ENCODE data around the gene TOGARAM2. TPM values are rescaled to one million over a fixed set of nuclear protein-coding genes. Genes with fewer than 3 reads are reported as not detected.

Gene TOGARAM2
- total RNA-seq, 2 experiments from 2014 or later, result 5.2 to 5.3 TPM

GRCh38 chr2:29025711-29026110 is 44.6 kb downstream of the TOGARAM2 start:
- POLR2A ChIA-PET, result interaction anchor here (1.4 kb wide), 1 partner anchor 14 kb away, joined by 4 read pairs; no protein-coding TSS in a partner anchor
- Mint-ChIP-seq H3K36me3 (peaks cover 7% of the 10 kb centered on the region), H3K4me1 (peaks cover 5% of the 10 kb centered on the region), H3K27me3 (no peaks in the 10 kb centered on the region), H3K9me3 (no peaks in the 10 kb centered on the region), H3K4me3 (no peak overlapping the region), H3K27ac (no peak overlapping the region)
- DNase-seq (no peak), ATAC-seq (ENCODE audit: low read depth) (no peak)

- no peaks in the 10 kb centered on the region for H3K27me3 Mint-ChIP-seq
- POLR2A ChIA-PET, result no interaction called here
- H3K27ac Mint-ChIP-seq, result no peak overlapping the region
- DNase-seq, result no peak
- H3K4me3 Mint-ChIP-seq, result no peak overlapping the region
- peaks cover 23% of the 10 kb centered on the region for H3K36me3 Mint-ChIP-seq
- no peaks in the 10 kb centered on the region for H3K9me3 Mint-ChIP-seq
- peaks cover 22% of the 10 kb centered on the region for H3K4me1 Mint-ChIP-seq
- no peak for ATAC-seq (ENCODE audit: low read depth)
These were observed 49.9 kb downstream of the TOGARAM2 start for GRCh38 chr2:29031046-29031445.

- DNase-seq (no peak), ATAC-seq (ENCODE audit: low read depth) (no peak)
- Mint-ChIP-seq H3K27me3 (no peaks in the 10 kb centered on the region), H3K4me3 (no peak overlapping the region), H3K36me3 (peaks cover 30% of the 10 kb centered on the region), H3K9me3 (no peaks in the 10 kb centered on the region), H3K4me1 (peaks cover 23% of the 10 kb centered on the region), H3K27ac (no peak overlapping the region)
- POLR2A ChIA-PET, result no interaction called here
These were observed 51.1 kb downstream of the TOGARAM2 start for GRCh38 chr2:29032189-29032588.

GRCh38 chr2:29033172-29033571 is 52.1 kb downstream of the TOGARAM2 start:
- POLR2A ChIA-PET, result no interaction called here
- Mint-ChIP-seq H3K27ac (no peak overlapping the region), H3K27me3 (no peaks in the 10 kb centered on the region), H3K9me3 (no peaks in the 10 kb centered on the region), H3K36me3 (peaks cover 31% of the 10 kb centered on the region), H3K4me1 (peaks cover 23% of the 10 kb centered on the region), H3K4me3 (no peak overlapping the region)
- DNase-seq (peak; percentile 5), ATAC-seq (ENCODE audit: low read depth) (no peak)

- Mint-ChIP-seq H3K9me3 (no peaks in the 10 kb centered on the region), H3K4me1 (peaks cover 23% of the 10 kb centered on the region), H3K4me3 (no peak overlapping the region), H3K27me3 (no peaks in the 10 kb centered on the region), H3K27ac (no peak overlapping the region), H3K36me3 (peaks cover 27% of the 10 kb centered on the region)
- no peak for DNase-seq
- ATAC-seq (ENCODE audit: low read depth), result no peak
- POLR2A ChIA-PET, result interaction anchor here (1.8 to 2.2 kb wide), 2 partner anchors 19 to 22 kb away, joined by 7 to 12 read pairs; no protein-coding TSS in a partner anchor
These were observed 52.6 kb downstream of the TOGARAM2 start for GRCh38 chr2:29033656-29034055.

- Mint-ChIP-seq H3K4me1 (peaks cover 23% of the 10 kb centered on the region), H3K27ac (peak overlapping the region; percentile 62), H3K9me3 (no peaks in the 10 kb centered on the region), H3K27me3 (no peaks in the 10 kb centered on the region), H3K4me3 (peak overlapping the region; percentile 56), H3K36me3 (peaks cover 29% of the 10 kb centered on the region)
- POLR2A ChIA-PET, result interaction anchor here (1.8 to 2.2 kb wide), 2 partner anchors 20 to 24 kb away, joined by 7 to 12 read pairs; no protein-coding TSS in a partner anchor
- ATAC-seq (ENCODE audit: low read depth) (peak; percentile 31), DNase-seq (no peak)
These were observed 54.1 kb downstream of the TOGARAM2 start for GRCh38 chr2:29035016-29035745.

DNA sequence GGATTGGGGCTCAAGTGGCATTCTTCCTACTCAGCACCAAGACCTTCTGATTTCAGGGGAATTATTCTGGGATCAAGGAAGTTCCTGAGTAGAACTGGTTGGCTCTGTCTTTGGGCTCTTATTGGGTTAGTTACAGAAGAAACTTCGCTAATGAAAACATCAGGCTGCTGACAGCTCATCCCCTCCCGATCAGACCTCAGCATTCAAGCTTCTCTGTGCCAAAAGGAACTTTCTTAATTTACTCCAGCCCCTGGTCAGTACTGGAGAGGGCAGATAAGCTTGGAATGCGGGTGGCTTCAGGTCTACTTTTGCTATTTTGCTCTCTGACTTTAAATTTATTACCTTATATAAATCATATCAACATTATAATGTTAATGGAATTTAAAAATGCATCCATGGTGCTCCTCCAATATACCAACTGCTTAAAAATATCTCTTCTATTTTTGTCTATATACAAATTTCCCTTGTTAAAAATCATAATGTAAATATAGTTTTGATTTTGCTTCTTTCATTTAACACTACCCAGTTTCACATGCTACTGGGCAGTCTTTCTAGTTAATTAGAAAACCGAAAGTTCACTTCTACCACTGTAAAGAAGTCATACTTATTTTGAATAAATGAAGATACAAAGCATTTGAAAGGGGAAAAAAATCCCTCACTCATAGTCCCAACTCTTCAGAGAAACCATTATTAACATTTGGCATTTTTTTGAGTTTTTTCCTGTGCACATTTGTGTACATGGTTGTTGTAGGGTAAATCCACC is 58.8 kb downstream of the TOGARAM2 start:
- Mint-ChIP-seq H3K4me3 (no peak overlapping the region), H3K27me3 (no peaks in the 10 kb centered on the region), H3K9me3 (no peaks in the 10 kb centered on the region), H3K36me3 (peaks cover 18% of the 10 kb centered on the region), H3K27ac (peak overlapping the region; percentile 30), H3K4me1 (peaks cover 10% of the 10 kb centered on the region)
- no peak for DNase-seq
- POLR2A ChIA-PET, result no interaction called here
- no peak for ATAC-seq (ENCODE audit: low read depth)

GRCh38 chr2:29040552-29040951 is 59.5 kb downstream of the TOGARAM2 start:
- DNase-seq (no peak), ATAC-seq (ENCODE audit: low read depth) (no peak)
- POLR2A ChIA-PET, result no interaction called here
- H3K9me3 Mint-ChIP-seq, result no peaks in the 10 kb centered on the region
- H3K4me3 Mint-ChIP-seq, result no peak overlapping the region
- no peaks in the 10 kb centered on the region for H3K27me3 Mint-ChIP-seq
- peaks cover 5% of the 10 kb centered on the region for H3K4me1 Mint-ChIP-seq
- H3K36me3 Mint-ChIP-seq, result peaks cover 18% of the 10 kb centered on the region
- H3K27ac Mint-ChIP-seq, result no peak overlapping the region

DNA sequence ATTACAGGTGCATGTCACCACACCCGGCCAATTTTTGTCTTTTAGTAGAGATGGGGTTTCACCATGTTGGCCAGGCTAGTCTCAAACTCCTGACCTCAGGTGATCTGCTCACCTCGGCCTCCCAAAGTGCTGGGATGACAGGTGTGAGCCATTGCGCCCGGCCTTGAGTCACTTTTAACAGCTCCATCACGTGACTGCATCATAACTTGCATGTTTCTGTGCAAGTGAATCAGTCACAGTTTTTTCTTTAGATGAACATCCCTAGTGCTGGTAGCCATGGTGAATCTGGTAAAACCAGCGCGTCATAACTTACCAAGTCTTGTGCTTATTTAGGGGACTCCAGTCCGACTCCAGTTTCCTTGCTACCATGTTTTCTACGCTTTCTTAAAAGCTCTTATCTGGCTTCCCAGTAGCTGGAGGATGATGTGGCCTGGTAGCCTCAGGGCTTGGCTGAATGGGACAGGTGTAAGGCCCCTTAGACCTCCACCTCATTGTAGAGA is 60.1 kb downstream of the TOGARAM2 start:
- Mint-ChIP-seq H3K4me1 (no peaks in the 10 kb centered on the region), H3K27ac (no peak overlapping the region), H3K36me3 (peaks cover 13% of the 10 kb centered on the region), H3K4me3 (no peak overlapping the region), H3K9me3 (no peaks in the 10 kb centered on the region), H3K27me3 (no peaks in the 10 kb centered on the region)
- DNase-seq (no peak), ATAC-seq (ENCODE audit: low read depth) (no peak)
- POLR2A ChIA-PET, result no interaction called here

GRCh38 chr2:29042561-29043075 is 61.5 kb downstream of the TOGARAM2 start:
- peaks cover 4% of the 10 kb centered on the region for H3K36me3 Mint-ChIP-seq
- H3K4me1 Mint-ChIP-seq, result no peaks in the 10 kb centered on the region
- no peak overlapping the region for H3K4me3 Mint-ChIP-seq
- no peak overlapping the region for H3K27ac Mint-ChIP-seq
- POLR2A ChIA-PET, result no interaction called here
- no peaks in the 10 kb centered on the region for H3K27me3 Mint-ChIP-seq
- H3K9me3 Mint-ChIP-seq, result no peaks in the 10 kb centered on the region
- DNase-seq, result no peak
- ATAC-seq (ENCODE audit: low read depth), result no peak

DNA sequence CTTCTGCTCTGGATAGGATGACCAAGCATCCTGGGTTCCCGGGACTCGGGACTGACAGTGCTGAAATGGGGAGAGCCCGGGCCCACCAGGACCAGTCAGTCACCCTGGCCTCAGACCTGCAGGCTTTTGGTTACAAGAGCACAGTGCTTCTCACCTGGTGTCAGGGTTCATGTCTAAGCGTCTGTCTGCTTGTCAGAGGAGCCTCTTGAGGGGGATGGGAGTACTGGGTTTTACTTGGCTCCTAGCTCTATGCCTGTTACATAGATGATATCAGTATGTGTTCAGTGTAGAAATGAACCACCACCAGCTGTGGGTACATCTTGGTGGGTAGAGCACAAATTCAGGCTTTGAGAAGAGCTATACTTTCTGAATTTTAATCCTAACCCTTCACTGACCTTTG is 63.4 kb downstream of the TOGARAM2 start:
- POLR2A ChIA-PET, result no interaction called here

GRCh38 chr2:29046321-29046720 is 65.2 kb downstream of the TOGARAM2 start:
- ATAC-seq (ENCODE audit: low read depth) (no peak), DNase-seq (no peak)
- H3K36me3 Mint-ChIP-seq, result peaks cover 2% of the 10 kb centered on the region
- no peak overlapping the region for H3K4me3 Mint-ChIP-seq
- no peak overlapping the region for H3K27ac Mint-ChIP-seq
- POLR2A ChIA-PET, result no interaction called here
- H3K4me1 Mint-ChIP-seq, result no peaks in the 10 kb centered on the region
- H3K9me3 Mint-ChIP-seq, result no peaks in the 10 kb centered on the region
- H3K27me3 Mint-ChIP-seq, result no peaks in the 10 kb centered on the region

More for the DNA sequence above, 63.4 kb downstream of the TOGARAM2 start:
- DNase-seq, result no peak
- no peaks in the 10 kb centered on the region for H3K4me1 Mint-ChIP-seq
- ATAC-seq (ENCODE audit: low read depth), result no peak
- H3K36me3 Mint-ChIP-seq, result peaks cover 2% of the 10 kb centered on the region
- H3K9me3 Mint-ChIP-seq, result no peaks in the 10 kb centered on the region
- H3K27ac Mint-ChIP-seq, result no peak overlapping the region
- no peak overlapping the region for H3K4me3 Mint-ChIP-seq
- no peaks in the 10 kb centered on the region for H3K27me3 Mint-ChIP-seq

DNA sequence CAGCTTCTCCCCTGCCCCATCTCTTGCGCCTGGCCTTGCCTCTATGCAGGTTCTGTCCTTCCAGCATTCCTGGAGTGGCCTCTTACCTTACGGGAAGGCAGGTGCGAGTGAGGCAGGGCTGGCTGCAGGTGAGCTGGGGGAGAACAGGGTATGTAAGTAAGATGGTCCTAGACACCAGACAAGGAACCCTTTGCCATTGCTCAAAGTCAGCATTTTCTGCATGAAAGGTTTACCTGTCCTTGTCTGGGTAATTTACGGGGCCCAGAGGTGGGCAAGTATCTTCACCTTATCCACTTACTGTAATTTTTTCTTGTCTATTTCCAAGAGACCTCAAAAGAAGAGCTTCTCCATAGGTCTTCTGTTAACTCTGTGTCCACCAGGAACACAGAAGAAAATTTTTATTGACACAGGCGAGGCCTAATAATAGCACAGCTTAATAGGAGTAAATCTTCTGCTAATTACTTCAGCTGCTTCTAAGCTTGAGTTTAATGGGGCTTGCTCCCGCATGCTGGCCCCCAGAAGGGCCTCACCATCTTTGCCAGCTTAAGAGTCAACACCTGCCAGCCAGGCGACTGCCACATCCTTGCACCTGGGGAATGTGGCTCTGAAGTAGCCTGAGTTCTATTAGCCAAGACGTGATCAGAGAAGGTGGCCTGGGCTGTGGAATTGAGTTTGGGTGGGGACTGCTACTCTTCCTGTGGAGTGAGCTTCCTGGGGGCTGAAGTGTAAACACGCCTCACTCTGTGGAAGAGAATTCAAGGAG is 66.2 kb downstream of the TOGARAM2 start:
- no peak for DNase-seq
- H3K4me1 Mint-ChIP-seq, result no peaks in the 10 kb centered on the region
- no peak overlapping the region for H3K27ac Mint-ChIP-seq
- H3K4me3 Mint-ChIP-seq, result no peak overlapping the region
- POLR2A ChIA-PET, result interaction anchor here (0.5 kb wide), 1 partner anchor 226 kb away, joined by 3 read pairs; no protein-coding TSS in a partner anchor
- no peaks in the 10 kb centered on the region for H3K27me3 Mint-ChIP-seq
- no peaks in the 10 kb centered on the region for H3K9me3 Mint-ChIP-seq
- no peak for ATAC-seq (ENCODE audit: low read depth)
- peaks cover 2% of the 10 kb centered on the region for H3K36me3 Mint-ChIP-seq
